Spinal cord (tissue), 4 donors: ENCODE data around the gene TAX1BP1. TPM values are rescaled to one million over a fixed set of nuclear protein-coding genes. Genes with fewer than 3 reads are reported as not detected.

Experiments
- polyA plus RNA-seq, 2 donors: library from polyadenylated mRNA; unstranded; fragments of 120-200 nt; gene quantifications; one replicate each; pipeline ENCODE4 v1.2.1, GENCODE V29; 2013; ENCODE audit not compliant: insufficient read length in 2 of 2
- total RNA-seq, 2 donors: library from RNA; depleted of rRNA in 1 of 2; stranded (reverse); fragments of 120-200 nt in 1 of 2; fragments of >200 nt in 1 of 2; gene quantifications; one replicate each; pipeline versions ENCODE4 v1.2.3 to v1.2.4, GENCODE V29; 2013 to 2014

The TAX1BP1 gene
- total and polyA plus RNA-seq, 4 donors = 91.2 to 119 (median 107) TPM

Other genes with a start within 250 kb of the TAX1BP1 start
- gene HIBADH, start 77.3 kb upstream of the TAX1BP1 start, total RNA-seq = 10 to 100 TPM; 31.4 to 52.7 TPM
- gene HIBADH, start 77.3 kb upstream of the TAX1BP1 start, polyA plus RNA-seq = 10 to 100 TPM; 27.2 to 29.0 TPM